Measurements from ENCODE around the gene SYK.

The SYK gene

DNA sequence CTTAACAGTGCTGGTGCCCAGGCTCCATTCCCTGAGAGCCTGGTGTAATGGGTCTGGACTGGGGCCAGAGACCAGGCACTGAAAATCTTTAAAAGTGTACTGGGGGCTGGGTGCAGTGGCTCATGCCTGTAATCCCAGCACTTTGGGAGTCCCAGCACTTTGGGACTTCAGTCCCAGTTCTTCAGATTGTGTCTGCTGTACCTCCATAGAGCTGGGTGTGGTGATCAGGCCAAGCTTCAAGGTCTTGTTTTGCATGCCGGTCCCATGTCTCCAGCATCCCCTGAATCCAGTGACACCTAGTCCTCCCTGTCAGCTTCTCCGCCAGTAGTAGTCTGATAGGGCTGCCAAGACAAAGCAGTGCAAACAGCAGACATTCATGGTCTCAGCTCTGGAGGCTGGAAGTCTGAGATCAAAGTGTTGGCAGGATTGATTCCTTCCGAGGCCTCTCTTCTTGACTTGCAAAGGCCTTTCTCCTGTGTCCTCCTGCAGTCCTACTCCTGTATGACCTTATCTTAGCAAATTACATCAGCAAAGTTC, 108.2 kb downstream of the SYK start:
- DNase-seq: no peak

- DNase-seq: no peak
Measured at GRCh38 chr9:90914196-90914595, 112.6 kb downstream of the SYK start.

- peak; percentile 65 to 68 for DNase-seq
Measured at GRCh38 chr9:90914868-90915483, 113.4 kb downstream of the SYK start.

DNA sequence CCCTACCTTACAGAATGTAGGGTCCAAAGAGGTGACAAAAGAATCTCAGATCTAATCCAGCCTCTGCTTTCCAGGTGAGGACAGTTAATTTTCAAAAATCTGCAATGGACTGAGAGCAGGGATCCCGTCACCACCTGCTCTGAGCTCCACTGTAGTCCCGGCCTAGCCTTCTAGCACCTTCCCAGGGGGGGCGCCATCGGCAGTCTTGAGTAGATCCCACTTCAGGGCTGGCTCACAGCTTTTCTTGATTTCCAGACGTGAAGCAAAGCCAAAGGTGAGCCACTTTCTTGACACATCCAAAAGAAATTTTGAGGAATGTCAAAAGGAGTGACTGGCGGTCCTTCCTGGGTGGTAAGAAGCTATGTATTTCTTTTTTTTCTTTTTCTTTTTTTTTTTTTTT, 114.1 kb downstream of the SYK start:
- no peak for DNase-seq

DNA sequence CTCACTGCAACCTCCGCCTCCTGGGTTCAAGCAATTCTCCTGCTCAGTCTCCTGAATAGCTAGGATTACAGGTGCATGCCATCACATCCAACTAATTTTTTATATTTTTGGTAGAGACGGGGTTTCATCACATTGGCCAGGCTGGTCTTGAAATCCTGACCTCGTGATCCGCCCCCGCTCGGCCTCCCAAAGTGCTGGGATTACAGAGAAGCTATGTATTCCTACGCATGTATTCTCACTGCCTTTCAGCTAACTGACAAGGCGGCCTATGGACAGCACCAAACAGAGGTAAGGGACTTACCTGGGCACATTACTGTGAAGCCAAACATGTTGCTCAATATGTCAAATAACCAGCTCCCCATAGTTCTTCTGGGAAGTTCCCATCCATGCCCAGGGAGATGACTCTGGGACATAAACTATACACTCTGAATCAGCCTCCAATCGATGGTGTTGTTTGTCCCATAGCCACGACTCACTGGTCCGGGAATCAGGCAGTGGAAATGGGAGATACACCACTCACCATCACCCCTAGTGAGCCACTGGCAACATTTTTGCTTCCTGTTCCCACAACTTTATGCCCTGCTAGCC, 114.6 kb downstream of the SYK start:
- DNase-seq: no peak

DNA sequence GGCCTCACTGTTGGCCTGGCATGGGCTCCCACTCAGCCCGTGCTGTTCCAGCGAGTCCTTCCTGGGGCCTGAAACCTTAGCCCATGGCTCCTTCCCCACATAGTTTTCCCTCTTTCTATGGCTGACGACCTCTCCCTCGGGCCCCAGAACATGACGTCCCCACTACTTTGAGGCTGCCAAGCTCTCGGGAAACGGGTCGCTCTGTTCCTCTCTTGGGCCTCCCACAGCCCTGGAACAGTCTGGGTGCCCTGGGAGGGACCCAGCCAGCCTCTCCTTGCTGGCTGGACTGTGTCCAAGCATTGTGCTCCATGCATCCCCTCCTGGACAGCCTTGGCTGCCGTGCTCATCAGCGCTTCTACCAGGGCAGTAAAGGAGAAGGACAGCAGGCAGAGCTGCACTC, 118.3 kb downstream of the SYK start:
- no peak for DNase-seq

- DNase-seq: no peak
Measured at GRCh38 chr9:90921104-90921503, 119.5 kb downstream of the SYK start.

GRCh38 chr9:90921969-90922368, 120.3 kb downstream of the SYK start:
- no peak for DNase-seq

DNA sequence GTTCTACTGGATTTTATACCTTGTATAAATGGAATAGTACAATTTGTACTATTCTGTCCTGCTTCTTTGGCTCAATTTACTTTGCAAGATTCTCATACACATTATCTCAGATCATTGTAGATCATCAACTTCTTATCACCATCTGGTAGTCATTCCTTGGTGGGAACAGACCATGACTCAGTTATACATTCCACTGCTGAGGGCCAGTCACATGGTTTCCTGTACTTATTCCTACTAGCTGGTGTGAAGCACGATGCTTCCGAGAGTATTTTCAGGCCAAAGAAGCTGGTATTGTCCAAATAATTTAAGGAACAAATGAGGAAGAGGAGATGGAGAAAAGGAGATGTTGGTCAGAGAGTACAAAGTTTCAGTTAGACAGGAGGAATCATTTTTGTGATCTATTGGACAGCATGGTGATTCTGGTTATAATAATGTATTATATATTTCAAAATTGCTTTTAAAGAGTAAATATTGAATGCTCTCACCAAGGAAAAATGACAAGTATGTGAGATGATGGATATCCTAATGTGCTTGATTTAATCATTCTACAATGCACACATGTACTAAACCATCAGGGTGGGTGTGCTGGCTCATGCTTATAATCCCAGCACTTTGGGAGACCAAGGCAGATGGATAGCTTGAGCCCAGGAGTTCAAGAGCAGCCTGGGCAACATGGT, 124.1 kb downstream of the SYK start:
- DNase-seq: no peak

- no peak for DNase-seq
Measured at GRCh38 chr9:90926936-90927335, 125.3 kb downstream of the SYK start.

DNA sequence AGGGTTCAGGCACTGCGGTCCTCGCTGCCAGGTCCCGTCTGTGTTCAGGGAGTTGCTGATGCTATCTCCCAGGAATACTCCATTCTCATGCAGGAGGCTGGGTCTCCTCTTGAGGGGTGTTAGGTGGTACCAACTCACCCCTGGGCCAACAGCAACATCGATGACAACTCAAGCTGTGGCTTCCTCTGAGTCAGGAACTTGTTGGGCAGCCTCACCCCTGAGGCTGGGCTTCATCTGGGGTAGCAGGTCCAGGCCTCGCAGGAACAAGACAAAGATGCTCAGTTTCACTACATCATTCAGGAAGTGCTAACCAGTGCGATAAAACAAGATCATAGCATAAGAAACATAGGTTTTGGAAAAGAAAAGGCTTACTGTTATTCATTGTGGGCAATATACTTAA, 125.9 kb downstream of the SYK start:
- no peak for DNase-seq

- no peak for DNase-seq
Measured at GRCh38 chr9:90929626-90930025, 128.0 kb downstream of the SYK start.

DNA sequence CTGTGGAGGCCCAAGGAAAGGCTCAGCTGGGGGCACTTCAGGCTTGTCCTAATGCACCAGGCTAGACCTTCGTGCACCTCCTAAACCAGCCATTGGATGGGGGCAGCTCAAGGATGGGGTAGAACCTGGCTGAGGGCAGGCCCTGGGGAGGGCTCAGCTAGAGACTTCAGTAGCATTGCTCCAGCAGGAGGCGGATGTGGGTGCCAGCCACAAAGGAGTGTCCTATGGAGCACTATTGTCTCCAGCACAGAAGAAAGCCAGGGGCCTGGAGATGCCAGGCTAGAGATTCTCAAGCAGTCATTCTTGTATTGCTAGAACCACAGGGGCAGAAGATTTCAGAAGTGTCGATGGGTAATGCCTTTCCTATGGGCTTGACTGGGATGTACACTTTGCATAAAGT, 131.8 kb downstream of the SYK start:
- DNase-seq: no peak

GRCh38 chr9:90939351-90939750, 137.7 kb downstream of the SYK start:
- DNase-seq: no peak

GRCh38 chr9:90940280-90940679, 138.7 kb downstream of the SYK start:
- DNase-seq: no peak

GRCh38 chr9:90941661-90942060, 140.0 kb downstream of the SYK start:
- no peak for DNase-seq

- no peak for DNase-seq
Measured at GRCh38 chr9:90942555-90942954, 140.9 kb downstream of the SYK start.

GRCh38 chr9:90943341-90943740, 141.7 kb downstream of the SYK start:
- DNase-seq: no peak

DNA sequence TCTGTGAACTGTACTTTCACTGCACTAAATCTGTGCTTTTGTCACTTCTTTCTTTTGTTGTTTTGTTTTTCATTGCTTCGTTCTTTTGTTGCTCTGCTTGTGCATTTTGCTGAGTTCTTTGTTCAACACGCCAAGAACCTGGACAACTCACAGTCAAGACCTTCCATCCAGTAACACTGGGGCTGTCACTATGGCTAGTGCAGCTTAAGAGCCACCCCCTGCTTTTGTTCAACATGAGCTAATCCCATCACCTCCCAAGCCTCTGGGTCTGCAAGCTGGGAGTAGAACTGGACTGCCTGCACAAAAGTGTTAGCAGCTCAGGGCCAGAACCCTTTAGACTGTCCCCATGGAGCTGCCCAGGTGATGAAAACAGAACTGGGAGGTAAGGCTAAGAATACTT, 143.7 kb downstream of the SYK start:
- no peak for DNase-seq

- DNase-seq: no peak
Measured at GRCh38 chr9:90946982-90947381, 145.4 kb downstream of the SYK start.
